IMR-90 (cell line): ENCODE data around the gene EPHA2.

ENCODE experiments used
- BHLHE40 ChIP-seq: fragments of 150-350 bp; IDR thresholded peaks from 2 replicates; pipeline ENCODE4 v1.6.1; 2016; ENCODE audit warnings: mild to moderate bottlenecking, low read depth, low read length
- POLR2A ChIP-seq: IDR thresholded peaks from 2 replicates; pipeline ENCODE4 v1.6.1; 2012; ENCODE audit warnings: mild to moderate bottlenecking, low read depth, low read length
- RCOR1 ChIP-seq: IDR thresholded peaks from 2 replicates; pipeline ENCODE4 v1.6.1; 2012; ENCODE audit warnings: mild to moderate bottlenecking, low read length, improper control_type of control experiment; ENCODE audit not compliant: insufficient replicate concordance
- RFX5 ChIP-seq: IDR thresholded peaks from 2 replicates; pipeline ENCODE4 v1.8.0; 2012; ENCODE audit warnings: low read depth, mild to moderate bottlenecking, low read length, moderate library complexity
- SMC3 ChIP-seq: fragments of 150-350 bp; IDR thresholded peaks from 2 replicates; pipeline ENCODE4 v1.6.1; 2016; ENCODE audit warnings: low read depth, mild to moderate bottlenecking, antibody characterized with exemption, low read length, moderate library complexity
- USF2 ChIP-seq: fragments of 150-350 bp; IDR thresholded peaks from 2 replicates; pipeline ENCODE4 v1.6.1; 2017; ENCODE audit warnings: mild to moderate bottlenecking, antibody characterized with exemption, low read length, low read depth
- TF ChIP-seq, protein P1 (sequence below): conservative IDR thresholded peaks from 2 replicates; pipeline ENCODE4 v1.5.1; 2012; ENCODE audit warnings: mild to moderate bottlenecking, low read depth, low read length, improper control_type of control experiment

DNA sequence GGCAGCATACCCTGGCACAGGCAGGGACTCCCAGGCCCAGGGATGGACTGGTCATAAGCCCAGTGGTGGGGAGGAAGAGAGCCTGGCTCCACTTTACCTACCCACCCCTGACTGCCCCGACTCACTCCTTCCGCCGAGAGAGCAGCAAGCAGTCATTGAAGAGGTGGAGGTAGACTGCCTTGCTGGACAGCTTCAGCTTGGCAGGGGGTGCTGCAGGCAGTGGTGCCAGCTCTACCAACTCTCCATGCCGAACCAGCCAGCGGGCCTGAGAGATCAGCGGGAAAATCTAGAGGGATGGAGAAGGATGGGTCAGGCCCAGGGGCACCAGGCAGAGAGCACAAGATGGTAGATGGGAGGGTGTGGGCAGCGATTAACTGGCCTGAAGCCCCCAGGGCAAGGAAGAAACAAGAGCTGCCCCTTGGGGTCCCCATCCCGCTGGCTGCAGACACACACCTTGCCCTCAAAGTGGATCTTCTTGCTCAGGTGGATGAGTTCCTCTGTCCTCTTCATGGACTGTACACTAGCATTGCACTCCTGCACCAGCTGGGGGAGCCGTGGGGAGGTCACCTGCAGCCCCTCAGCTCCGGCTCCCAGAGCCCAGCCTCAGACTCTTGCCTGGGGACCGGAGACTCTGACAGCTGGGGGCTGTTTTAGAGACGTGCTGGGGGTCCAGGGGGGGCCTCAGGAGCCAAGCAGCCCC lies 48.9 kb upstream of the EPHA2 start:
- TF ChIP-seq BHLHE40 (no peak), SMC3 (peak; percentile 16; the same call in 1 of the 2 replicates), POLR2A (no peak), RFX5 (no peak), USF2 (no peak), RCOR1 (no peak)
- TF ChIP-seq, protein P1, sequence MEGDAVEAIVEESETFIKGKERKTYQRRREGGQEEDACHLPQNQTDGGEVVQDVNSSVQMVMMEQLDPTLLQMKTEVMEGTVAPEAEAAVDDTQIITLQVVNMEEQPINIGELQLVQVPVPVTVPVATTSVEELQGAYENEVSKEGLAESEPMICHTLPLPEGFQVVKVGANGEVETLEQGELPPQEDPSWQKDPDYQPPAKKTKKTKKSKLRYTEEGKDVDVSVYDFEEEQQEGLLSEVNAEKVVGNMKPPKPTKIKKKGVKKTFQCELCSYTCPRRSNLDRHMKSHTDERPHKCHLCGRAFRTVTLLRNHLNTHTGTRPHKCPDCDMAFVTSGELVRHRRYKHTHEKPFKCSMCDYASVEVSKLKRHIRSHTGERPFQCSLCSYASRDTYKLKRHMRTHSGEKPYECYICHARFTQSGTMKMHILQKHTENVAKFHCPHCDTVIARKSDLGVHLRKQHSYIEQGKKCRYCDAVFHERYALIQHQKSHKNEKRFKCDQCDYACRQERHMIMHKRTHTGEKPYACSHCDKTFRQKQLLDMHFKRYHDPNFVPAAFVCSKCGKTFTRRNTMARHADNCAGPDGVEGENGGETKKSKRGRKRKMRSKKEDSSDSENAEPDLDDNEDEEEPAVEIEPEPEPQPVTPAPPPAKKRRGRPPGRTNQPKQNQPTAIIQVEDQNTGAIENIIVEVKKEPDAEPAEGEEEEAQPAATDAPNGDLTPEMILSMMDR, result peak; percentile 30
